ENCODE data around the gene BICC1. TPM values are rescaled to one million over a fixed set of nuclear protein-coding genes. Genes with fewer than 3 reads are reported as not detected.

The BICC1 gene
- total and polyA plus RNA-seq, 4 donors: 0.82 to 6.1 (median 4.5) TPM

- TF ChIP-seq, protein P1, sequence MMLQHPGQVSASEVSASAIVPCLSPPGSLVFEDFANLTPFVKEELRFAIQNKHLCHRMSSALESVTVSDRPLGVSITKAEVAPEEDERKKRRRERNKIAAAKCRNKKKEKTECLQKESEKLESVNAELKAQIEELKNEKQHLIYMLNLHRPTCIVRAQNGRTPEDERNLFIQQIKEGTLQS (IDR thresholded peaks at IDR 0.05): no peak
- TF ChIP-seq FOXA1 (IDR thresholded peaks at IDR 0.05): no peak
- no peak for TF ChIP-seq NR2F2 (IDR thresholded peaks at IDR 0.05)
- no peak for TF ChIP-seq HNF4G (IDR thresholded peaks at IDR 0.05)
- TF ChIP-seq GABPA (IDR thresholded peaks at IDR 0.05 in 1 of 2, conservative IDR thresholded peaks at IDR 0.05 in 1 of 2): no peak
- no peak for TF ChIP-seq CTCF (IDR thresholded peaks at IDR 0.05; ENCODE audit: low read depth, low read length, missing input control)
- TF ChIP-seq JUND (IDR thresholded peaks at IDR 0.05): no peak
These were observed 267.8 kb downstream of the BICC1 start (continued) for GRCh38 chr10:58780476-58780875.

DNA sequence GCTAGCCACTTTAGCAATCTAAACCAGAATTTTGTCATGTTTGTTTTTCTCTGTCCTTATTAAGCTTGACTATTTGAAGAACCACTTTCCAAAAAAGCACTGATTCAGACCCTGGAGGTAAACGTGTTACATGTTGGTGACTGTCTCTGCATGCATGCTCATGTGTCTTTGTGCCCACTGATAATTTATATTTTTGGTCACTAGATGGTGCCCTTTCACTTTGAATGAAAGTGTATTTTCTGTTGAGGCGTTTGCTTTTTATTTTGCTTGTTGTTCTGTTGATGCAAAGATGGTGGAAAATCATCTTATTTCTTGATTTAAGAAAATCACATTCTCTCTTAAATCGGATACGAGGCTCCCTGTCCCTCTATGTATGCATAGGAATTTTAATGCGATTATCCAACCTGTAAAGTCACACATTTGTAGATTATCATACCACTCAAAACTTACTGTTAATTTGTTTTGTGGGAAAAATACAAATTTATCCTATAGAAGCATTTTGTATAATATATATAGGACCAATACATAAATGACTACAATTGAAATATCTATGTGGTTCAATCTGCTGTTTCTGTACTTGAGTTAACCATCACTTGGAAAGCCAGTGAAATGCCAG lies 269.3 kb downstream of the BICC1 start:
- WGBS: 25% methylated on average over 5 of the region's 5 CpGs
- DNase-seq (ENCODE audit: low spot score): no peak
- no peaks in the 10 kb centered on the region for H3K27me3 ChIP-seq (ENCODE audit: control insufficient read depth in 4 of 4, insufficient read depth in 4 of 4, low read length in 3 of 4)
- H3K36me3 ChIP-seq (ENCODE audit: control insufficient read depth in 4 of 4, insufficient read depth in 3 of 4, low read depth in 1 of 4, low read length in 3 of 4): no peaks in the 10 kb centered on the region
- H3K27ac ChIP-seq (ENCODE audit: low read depth in 1 of 2, low read length in 2 of 2): no peak overlapping the region
- peaks cover 0 to 21% (median 9%) of the 10 kb centered on the region in 4 donors for H3K4me1 ChIP-seq (ENCODE audit: control insufficient read depth in 4 of 4, insufficient read depth in 4 of 4, low read length in 3 of 4)
- H3K9me3 ChIP-seq (ENCODE audit: control insufficient read depth in 4 of 4, low read length in 3 of 4): no peaks in the 10 kb centered on the region
- H3K4me3 ChIP-seq (ENCODE audit: low read depth in 1 of 3, low read length in 3 of 3): no peak overlapping the region
- TF ChIP-seq GABPA (IDR thresholded peaks at IDR 0.05 in 1 of 2, conservative IDR thresholded peaks at IDR 0.05 in 1 of 2) (no peak), YY1 (IDR thresholded peaks at IDR 0.05) (no peak), JUND (IDR thresholded peaks at IDR 0.05) (no peak), FOXA1 (IDR thresholded peaks at IDR 0.05) (no peak), ZBTB33 (IDR thresholded peaks at IDR 0.05) (no peak), CTCF (IDR thresholded peaks at IDR 0.05; ENCODE audit: low read depth, low read length, missing input control) (peak; percentile 73), RAD21 (IDR thresholded peaks at IDR 0.05) (peak; percentile 91 to 94)
- H3K9ac ChIP-seq (ENCODE audit: low read depth in 1 of 2, low read length in 2 of 2): no peak overlapping the region

- Histone ChIP-seq H3K36me3 (ENCODE audit: control insufficient read depth in 4 of 4, insufficient read depth in 3 of 4, low read depth in 1 of 4, low read length in 3 of 4) (no peaks in the 10 kb centered on the region), H3K27ac (ENCODE audit: low read depth in 1 of 2, low read length in 2 of 2) (no peak overlapping the region), H3K4me3 (ENCODE audit: low read depth in 1 of 3, low read length in 3 of 3) (no peak overlapping the region), H3K9me3 (ENCODE audit: control insufficient read depth in 4 of 4, low read length in 3 of 4) (no peaks in the 10 kb centered on the region), H3K9ac (ENCODE audit: low read depth in 1 of 2, low read length in 2 of 2) (no peak overlapping the region), H3K27me3 (ENCODE audit: control insufficient read depth in 4 of 4, insufficient read depth in 4 of 4, low read length in 3 of 4) (no peaks in the 10 kb centered on the region), H3K4me1 (ENCODE audit: control insufficient read depth in 4 of 4, insufficient read depth in 4 of 4, low read length in 3 of 4) (peaks cover 0 to 21% (median 9%) of the 10 kb centered on the region in 4 donors)
- no peak for DNase-seq (ENCODE audit: low spot score)
- TF ChIP-seq, protein P2, sequence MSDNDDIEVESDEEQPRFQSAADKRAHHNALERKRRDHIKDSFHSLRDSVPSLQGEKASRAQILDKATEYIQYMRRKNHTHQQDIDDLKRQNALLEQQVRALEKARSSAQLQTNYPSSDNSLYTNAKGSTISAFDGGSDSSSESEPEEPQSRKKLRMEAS (IDR thresholded peaks at IDR 0.05): no peak
- TF ChIP-seq, protein P1 (IDR thresholded peaks at IDR 0.05): no peak
- TF ChIP-seq ZBTB33 (IDR thresholded peaks at IDR 0.05): no peak
- TF ChIP-seq TAF1 (conservative IDR thresholded peaks at IDR 0.05): no peak
- no peak for TF ChIP-seq FOXA1 (IDR thresholded peaks at IDR 0.05)
- WGBS: 37% methylated on average over 4 of the region's 4 CpGs
These were observed 270.5 kb downstream of the BICC1 start for GRCh38 chr10:58782876-58783851.

Data from liver (tissue), 9 donors.